Measurements from ENCODE around the gene NPL. TPM values are rescaled to one million over a fixed set of nuclear protein-coding genes. Genes with fewer than 3 reads are reported as not detected.

Gene NPL
- total RNA-seq, 4 donors from 2014 or later: 4.2 to 13.2 (median 8.0) TPM

DNA sequence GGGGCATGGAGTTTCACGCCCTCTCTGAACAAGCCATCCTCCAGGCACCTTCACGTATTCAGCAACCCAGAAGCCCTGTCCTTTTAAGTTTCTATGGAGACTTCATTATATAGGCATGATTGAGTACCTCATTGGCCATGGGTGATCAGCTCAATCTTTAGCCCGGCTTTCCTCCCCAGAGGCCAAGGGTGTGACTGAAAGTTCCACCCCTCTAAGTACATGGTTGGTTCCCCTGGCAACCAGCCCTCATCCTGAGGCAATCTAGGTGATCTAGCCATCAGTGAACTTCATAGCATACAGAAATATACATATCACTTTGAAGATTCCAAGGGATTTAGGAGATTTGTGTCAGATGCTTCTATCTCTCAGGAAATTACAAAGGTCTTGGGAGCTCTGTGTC lies 28.2 kb downstream of the NPL start:
- Histone ChIP-seq H3K9me3 (no peaks in the 10 kb centered on the region), H3K36me3 (peaks cover 6 to 8% of the 10 kb centered on the region in 2 donors)
- WGBS, 2 donors: 87 to 90% methylated on average over 3 of the region's 3 CpGs

DNA sequence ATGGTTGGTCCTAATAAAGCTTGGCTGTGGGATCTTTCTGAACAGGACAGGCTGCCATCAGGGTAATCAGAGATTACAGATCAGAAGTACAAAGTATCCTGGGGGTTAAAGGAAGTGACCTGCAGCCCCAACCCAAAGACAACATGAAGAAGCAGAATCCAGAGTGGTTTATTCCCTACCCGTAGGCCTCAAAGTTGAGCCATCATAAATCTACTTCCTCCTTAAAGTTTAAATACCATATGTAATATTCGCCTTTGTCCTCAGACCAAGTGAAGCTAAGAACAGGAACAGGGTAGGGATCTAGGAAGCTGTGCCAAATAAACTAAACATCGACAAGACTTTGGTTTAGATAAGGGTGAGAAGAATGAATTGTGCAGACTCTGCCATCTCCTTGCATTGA lies 33.6 kb downstream of the NPL start:
- Histone ChIP-seq H3K9me3 (no peaks in the 10 kb centered on the region), H3K4me3 (replicated peaks in 1 of 3) (no peak overlapping the region), H3K27me3 (no peaks in the 10 kb centered on the region), H3K36me3 (peaks cover 0 to 4% of the 10 kb centered on the region in 2 donors), H3K4me1 (peaks cover 11 to 17% of the 10 kb centered on the region in 2 donors), H3K27ac (no peak overlapping the region)
- WGBS, 2 donors: 76 to 81% methylated on average over 3 of the region's 3 CpGs
- TF ChIP-seq, protein P1, sequence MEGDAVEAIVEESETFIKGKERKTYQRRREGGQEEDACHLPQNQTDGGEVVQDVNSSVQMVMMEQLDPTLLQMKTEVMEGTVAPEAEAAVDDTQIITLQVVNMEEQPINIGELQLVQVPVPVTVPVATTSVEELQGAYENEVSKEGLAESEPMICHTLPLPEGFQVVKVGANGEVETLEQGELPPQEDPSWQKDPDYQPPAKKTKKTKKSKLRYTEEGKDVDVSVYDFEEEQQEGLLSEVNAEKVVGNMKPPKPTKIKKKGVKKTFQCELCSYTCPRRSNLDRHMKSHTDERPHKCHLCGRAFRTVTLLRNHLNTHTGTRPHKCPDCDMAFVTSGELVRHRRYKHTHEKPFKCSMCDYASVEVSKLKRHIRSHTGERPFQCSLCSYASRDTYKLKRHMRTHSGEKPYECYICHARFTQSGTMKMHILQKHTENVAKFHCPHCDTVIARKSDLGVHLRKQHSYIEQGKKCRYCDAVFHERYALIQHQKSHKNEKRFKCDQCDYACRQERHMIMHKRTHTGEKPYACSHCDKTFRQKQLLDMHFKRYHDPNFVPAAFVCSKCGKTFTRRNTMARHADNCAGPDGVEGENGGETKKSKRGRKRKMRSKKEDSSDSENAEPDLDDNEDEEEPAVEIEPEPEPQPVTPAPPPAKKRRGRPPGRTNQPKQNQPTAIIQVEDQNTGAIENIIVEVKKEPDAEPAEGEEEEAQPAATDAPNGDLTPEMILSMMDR (IDR thresholded peaks at IDR 0.05): no peak
- TF ChIP-seq POLR2A (IDR thresholded peaks at IDR 0.05): no peak
- no peak for DNase-seq
- intact Hi-C loops (cut with DNase I): no loop called here

More for the DNA sequence above, 28.2 kb downstream of the NPL start:
- DNase-seq: no peak
- TF ChIP-seq POLR2A (IDR thresholded peaks at IDR 0.05): no peak
- TF ChIP-seq, protein P1 (IDR thresholded peaks at IDR 0.05): no peak
- no peaks in the 10 kb centered on the region for H3K4me1 ChIP-seq
- intact Hi-C loops (cut with DNase I): no loop called here
- H3K27me3 ChIP-seq: no peaks in the 10 kb centered on the region
- H3K27ac ChIP-seq: no peak overlapping the region
- no peak overlapping the region for H3K4me3 ChIP-seq (replicated peaks in 1 of 3)

DNA sequence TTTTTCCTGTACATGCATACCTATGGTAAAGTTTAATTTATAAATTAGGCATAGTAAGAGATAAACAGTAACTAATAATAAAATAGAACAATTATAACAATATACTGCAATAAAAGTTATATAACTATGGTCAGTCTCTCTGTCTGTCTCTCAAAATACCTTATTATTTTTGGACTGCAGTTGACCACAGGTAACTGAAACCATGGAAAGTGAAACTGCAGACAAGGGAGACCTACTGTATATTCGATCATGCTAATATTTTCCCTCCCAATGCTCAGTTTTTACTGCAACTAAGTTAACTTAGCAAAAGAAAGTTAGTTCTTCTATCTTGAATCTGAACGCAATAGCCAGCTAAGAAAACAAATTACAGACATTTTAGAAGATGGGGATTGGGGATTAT lies 37.3 kb downstream of the NPL start:
- no peaks in the 10 kb centered on the region for H3K36me3 ChIP-seq

DNA sequence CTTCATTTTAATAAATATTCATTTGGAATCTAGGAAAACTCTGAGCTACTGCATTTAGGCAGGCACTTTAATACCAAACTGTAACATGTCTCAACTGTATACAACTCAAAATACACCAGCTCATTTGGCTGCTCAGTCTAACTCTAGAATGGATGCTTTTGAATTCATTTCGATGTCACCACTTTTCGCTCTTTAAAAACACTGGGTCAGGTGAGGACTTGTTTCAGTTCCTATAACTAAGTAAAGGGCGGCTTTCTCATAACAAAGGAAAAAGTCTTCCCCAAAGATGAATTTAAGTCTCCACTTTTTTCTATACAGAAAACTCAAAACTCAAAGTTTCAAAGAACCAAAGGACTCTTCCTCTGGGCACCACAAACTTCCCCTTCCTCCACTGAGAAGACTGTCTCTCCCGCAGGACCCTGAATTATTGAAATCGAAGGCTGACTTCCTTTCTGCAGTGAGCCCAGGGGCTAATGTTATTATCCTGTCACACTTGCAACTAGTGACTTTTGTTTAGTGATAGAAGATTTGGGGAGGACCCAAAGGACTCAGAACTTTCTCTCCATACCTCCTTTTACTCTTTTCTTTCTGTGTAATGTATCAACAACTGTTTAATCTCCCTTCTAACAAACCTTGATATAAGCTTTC lies 39.8 kb downstream of the NPL start:
- TF ChIP-seq, protein P1 (IDR thresholded peaks at IDR 0.05): no peak
- TF ChIP-seq POLR2A (IDR thresholded peaks at IDR 0.05): no peak
- H3K36me3 ChIP-seq: no peaks in the 10 kb centered on the region
- intact Hi-C loops (cut with DNase I): no loop called here
- DNase-seq: no peak
- no peak overlapping the region for H3K4me3 ChIP-seq (replicated peaks in 1 of 3)
- no peaks in the 10 kb centered on the region for H3K27me3 ChIP-seq
- WGBS, 2 donors: 75 to 83% methylated on average over 5 of the region's 5 CpGs
- H3K9me3 ChIP-seq: no peaks in the 10 kb centered on the region
- H3K27ac ChIP-seq: no peak overlapping the region
- H3K4me1 ChIP-seq: peaks cover 7 to 17% of the 10 kb centered on the region in 2 donors

More for the DNA sequence above, 37.3 kb downstream of the NPL start:
- no peak for TF ChIP-seq POLR2A (IDR thresholded peaks at IDR 0.05)
- TF ChIP-seq, protein P1 (IDR thresholded peaks at IDR 0.05): no peak
- Histone ChIP-seq H3K4me3 (replicated peaks in 1 of 3) (no peak overlapping the region), H3K27ac (peak overlapping the region in 1 of 3 donors; percentile 29), H3K27me3 (no peaks in the 10 kb centered on the region), H3K4me1 (peaks cover 11 to 17% of the 10 kb centered on the region in 2 donors), H3K9me3 (no peaks in the 10 kb centered on the region)
- 70 to 71% methylated on average over 2 of the region's 2 CpGs for WGBS, 2 donors
- intact Hi-C loops (cut with DNase I): no loop called here
- DNase-seq: no peak

DNA sequence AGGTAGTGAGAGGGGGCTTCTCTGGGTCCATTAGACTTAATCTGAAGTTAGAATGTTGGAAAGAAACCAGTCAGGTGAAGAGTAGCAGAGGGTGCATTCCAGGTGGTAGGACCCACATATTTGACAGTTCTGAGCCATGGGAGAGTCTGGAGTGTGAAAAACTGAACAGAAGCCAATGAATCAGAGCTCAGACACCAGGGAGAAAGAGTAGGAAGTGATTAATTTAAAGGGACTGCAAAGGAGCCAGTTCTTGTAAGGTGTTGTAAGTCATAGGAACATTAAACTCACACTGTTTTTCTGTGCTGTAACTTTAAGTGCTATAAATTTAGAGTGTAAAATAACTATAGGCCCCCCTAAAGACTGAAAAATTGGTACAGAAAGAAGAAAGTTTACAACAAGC lies 43.7 kb downstream of the NPL start:
- H3K9me3 ChIP-seq: no peaks in the 10 kb centered on the region
- H3K36me3 ChIP-seq: no peaks in the 10 kb centered on the region
- intact Hi-C loops (cut with DNase I): no loop called here
- H3K27ac ChIP-seq: no peak overlapping the region
- H3K27me3 ChIP-seq: no peaks in the 10 kb centered on the region
- no peaks in the 10 kb centered on the region for H3K4me1 ChIP-seq
- no peak overlapping the region for H3K4me3 ChIP-seq (replicated peaks in 1 of 3)
- no peak for DNase-seq
- TF ChIP-seq POLR2A (IDR thresholded peaks at IDR 0.05): no peak
- TF ChIP-seq, protein P1 (IDR thresholded peaks at IDR 0.05): no peak

Measured in thyroid gland (tissue), 4 donors.